ENCODE measurements around the gene LMTK3. TPM values are rescaled to one million over a fixed set of nuclear protein-coding genes. Genes with fewer than 3 reads are reported as not detected.

Gene LMTK3
- total RNA-seq, 1 experiment from 2014 or later = 10.6 TPM

DNA sequence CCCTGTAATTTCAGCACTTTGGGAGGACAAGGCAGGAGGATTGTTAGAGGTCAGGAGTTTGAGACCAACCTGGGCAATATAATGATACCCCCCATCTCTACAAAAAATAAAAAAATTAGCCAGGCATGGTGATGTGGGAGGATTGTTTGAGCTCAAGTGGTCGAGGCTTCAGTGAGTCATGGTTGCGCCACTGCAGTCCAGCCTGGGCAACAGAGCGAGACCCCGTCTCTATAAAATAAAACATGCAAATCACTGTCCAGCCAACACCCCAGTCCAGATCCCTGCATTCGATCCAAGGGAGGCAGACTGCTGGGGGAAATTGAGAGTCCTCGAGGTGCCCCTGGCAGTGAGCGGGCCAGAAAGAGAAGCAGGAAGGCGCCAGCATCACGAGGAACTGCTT lies 35.5 kb downstream of the LMTK3 start:
- no peak for TF ChIP-seq POLR2AphosphoS5 (IDR thresholded peaks at IDR 0.05; ENCODE audit: low read depth, low read length)
- no peak for TF ChIP-seq SIN3A (IDR thresholded peaks at IDR 0.05; ENCODE audit: borderline replicate concordance, insufficient read depth, low read depth, low read length)
- TF ChIP-seq TCF7L2 (IDR thresholded peaks at IDR 0.05; ENCODE audit: low read depth, low read length) = no peak
- TF ChIP-seq CTCF (IDR thresholded peaks at IDR 0.05) = no peak
- TF ChIP-seq, protein P1, sequence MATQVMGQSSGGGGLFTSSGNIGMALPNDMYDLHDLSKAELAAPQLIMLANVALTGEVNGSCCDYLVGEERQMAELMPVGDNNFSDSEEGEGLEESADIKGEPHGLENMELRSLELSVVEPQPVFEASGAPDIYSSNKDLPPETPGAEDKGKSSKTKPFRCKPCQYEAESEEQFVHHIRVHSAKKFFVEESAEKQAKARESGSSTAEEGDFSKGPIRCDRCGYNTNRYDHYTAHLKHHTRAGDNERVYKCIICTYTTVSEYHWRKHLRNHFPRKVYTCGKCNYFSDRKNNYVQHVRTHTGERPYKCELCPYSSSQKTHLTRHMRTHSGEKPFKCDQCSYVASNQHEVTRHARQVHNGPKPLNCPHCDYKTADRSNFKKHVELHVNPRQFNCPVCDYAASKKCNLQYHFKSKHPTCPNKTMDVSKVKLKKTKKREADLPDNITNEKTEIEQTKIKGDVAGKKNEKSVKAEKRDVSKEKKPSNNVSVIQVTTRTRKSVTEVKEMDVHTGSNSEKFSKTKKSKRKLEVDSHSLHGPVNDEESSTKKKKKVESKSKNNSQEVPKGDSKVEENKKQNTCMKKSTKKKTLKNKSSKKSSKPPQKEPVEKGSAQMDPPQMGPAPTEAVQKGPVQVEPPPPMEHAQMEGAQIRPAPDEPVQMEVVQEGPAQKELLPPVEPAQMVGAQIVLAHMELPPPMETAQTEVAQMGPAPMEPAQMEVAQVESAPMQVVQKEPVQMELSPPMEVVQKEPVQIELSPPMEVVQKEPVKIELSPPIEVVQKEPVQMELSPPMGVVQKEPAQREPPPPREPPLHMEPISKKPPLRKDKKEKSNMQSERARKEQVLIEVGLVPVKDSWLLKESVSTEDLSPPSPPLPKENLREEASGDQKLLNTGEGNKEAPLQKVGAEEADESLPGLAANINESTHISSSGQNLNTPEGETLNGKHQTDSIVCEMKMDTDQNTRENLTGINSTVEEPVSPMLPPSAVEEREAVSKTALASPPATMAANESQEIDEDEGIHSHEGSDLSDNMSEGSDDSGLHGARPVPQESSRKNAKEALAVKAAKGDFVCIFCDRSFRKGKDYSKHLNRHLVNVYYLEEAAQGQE (IDR thresholded peaks at IDR 0.05; ENCODE audit: insufficient read depth in 1 of 2, low read depth in 2 of 2, low read length in 1 of 2) = no peak
- Histone ChIP-seq H3K4me3 (ENCODE audit: low read depth in 2 of 2, low read length in 2 of 2) (no peak overlapping the region), H3K4me1 (ENCODE audit: control insufficient read depth, insufficient read depth, low read length) (no peaks in the 10 kb centered on the region), H3K9me3 (ENCODE audit: control insufficient read depth, insufficient read depth, low read depth, low read length) (no peaks in the 10 kb centered on the region), H3K36me3 (ENCODE audit: control insufficient read depth, insufficient read depth, low read length) (peaks cover 2% of the 10 kb centered on the region), H3K27ac (ENCODE audit: low read length) (no peak overlapping the region), H3K27me3 (ENCODE audit: control insufficient read depth, insufficient read depth, low read length) (no peaks in the 10 kb centered on the region)
- ChIA-PET POLR2A (no interaction called here), CTCF (no interaction called here)
- intact Hi-C loops (cut with micrococcal nuclease; ENCODE audit: unreplicated experiment) = no loop called here
- ATAC-seq = no peak
- in situ Hi-C loops (cut with HindIII; ENCODE audit: low pct_unique_long_range_greater_than_20kb, low sequenced_read_pairs) = no loop called here
- no TSS peak for BruUV-seq (replicated peaks)
- DNase-seq (ENCODE audit: low read depth, low spot score) = no peak

DNA sequence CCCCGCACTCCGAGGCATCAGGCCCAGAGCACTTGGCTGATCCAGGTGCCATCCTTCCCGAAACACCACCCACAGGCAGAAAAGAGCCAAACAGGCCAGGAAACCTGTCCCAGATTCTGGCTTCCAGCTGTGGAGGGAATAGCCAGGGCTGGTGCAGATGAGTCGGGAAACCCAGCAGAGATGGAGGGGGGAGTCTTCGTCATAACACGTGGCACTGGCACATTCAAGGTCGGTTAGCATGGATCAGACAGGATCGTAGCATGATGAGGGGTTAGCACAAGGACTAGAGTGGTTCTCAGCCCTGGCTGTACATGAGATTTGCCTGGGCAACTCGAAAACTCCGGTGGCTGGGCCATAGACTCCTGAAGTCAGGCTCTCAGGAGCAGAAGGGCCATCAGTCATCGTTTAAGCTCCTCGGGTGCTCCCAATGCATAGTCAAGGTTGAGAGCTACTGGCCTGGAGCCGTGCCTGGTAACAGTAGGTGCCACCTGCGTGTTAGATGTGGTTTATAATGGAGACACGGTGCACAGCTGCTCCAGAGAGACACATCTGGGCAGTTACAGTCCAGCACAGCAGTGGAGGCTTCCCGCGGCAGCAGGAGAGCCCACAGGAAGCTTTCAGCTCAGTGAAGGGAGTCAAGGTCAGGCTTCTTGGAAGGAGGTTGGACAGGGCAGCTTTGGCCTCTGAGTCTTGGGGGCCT lies 36.1 kb downstream of the LMTK3 start:
- H3K4me1 ChIP-seq (ENCODE audit: control insufficient read depth, insufficient read depth, low read length) = no peaks in the 10 kb centered on the region
- H3K27ac ChIP-seq (ENCODE audit: low read length) = no peak overlapping the region
- no peak overlapping the region for H3K4me3 ChIP-seq (ENCODE audit: low read depth in 2 of 2, low read length in 2 of 2)
- DNase-seq (ENCODE audit: low read depth, low spot score) (no peak), ATAC-seq (no peak)
- no peaks in the 10 kb centered on the region for H3K27me3 ChIP-seq (ENCODE audit: control insufficient read depth, insufficient read depth, low read length)
- POLR2A ChIA-PET = interaction anchor here (0.8 kb wide), 1 partner anchor 148 kb away, joined by 5 read pairs; no protein-coding TSS in a partner anchor
- in situ Hi-C loops (cut with HindIII; ENCODE audit: low pct_unique_long_range_greater_than_20kb, low sequenced_read_pairs) = no loop called here
- intact Hi-C loops (cut with micrococcal nuclease; ENCODE audit: unreplicated experiment) = no loop called here
- no peaks in the 10 kb centered on the region for H3K9me3 ChIP-seq (ENCODE audit: control insufficient read depth, insufficient read depth, low read depth, low read length)
- TF ChIP-seq TCF7L2 (IDR thresholded peaks at IDR 0.05; ENCODE audit: low read depth, low read length) (no peak), POLR2AphosphoS5 (IDR thresholded peaks at IDR 0.05; ENCODE audit: low read depth, low read length) (no peak), CTCF (IDR thresholded peaks at IDR 0.05) (no peak)
- TF ChIP-seq, protein P1 (IDR thresholded peaks at IDR 0.05; ENCODE audit: insufficient read depth in 1 of 2, low read depth in 2 of 2, low read length in 1 of 2) = no peak
- no TSS peak for BruUV-seq (replicated peaks)
- CTCF ChIA-PET = interaction anchor here (0.5 kb wide), 1 partner anchor 35 kb away, joined by 10 read pairs; no protein-coding TSS in a partner anchor
- H3K36me3 ChIP-seq (ENCODE audit: control insufficient read depth, insufficient read depth, low read length) = peaks cover 2% of the 10 kb centered on the region
